H1 (cell line): ENCODE data around the gene SLC25A30. TPM values are rescaled to one million over a fixed set of nuclear protein-coding genes. Genes with fewer than 3 reads are reported as not detected.

Experiments used
- CTCF ChIA-PET: fragments of 300-600 bp; sonication (Branson Sonifier 250); formaldehyde crosslinking; loops from one replicate; lab custom pipeline; 2021; ENCODE audit not compliant: partially characterized antibody; lab: Charles Lee
- POLR2A ChIA-PET: fragments of 300-600 bp; sonication (Branson Sonifier 250); formaldehyde crosslinking; loops from one replicate; lab custom pipeline; 2021; ENCODE audit warnings: inconsistent platforms; ENCODE audit not compliant: partially characterized antibody; lab: Charles Lee
- DNase-seq, 2 experiments: peaks; one replicate each; pipeline versions ENCODE4 v3.0.0 to v3.0.0-alpha.2; 2010 to 2022; ENCODE audit warnings: low spot score in 2 of 2, low read depth in 1 of 2, mixed read lengths in 1 of 2
- FAIRE-seq: peaks from 2 replicates; lab custom pipeline; 2011; peaks lifted over from hg19 to GRCh38; lab: Jason Lieb, UNC
- H2AFZ ChIP-seq: 2 replicates; pipeline ENCODE4 v1.8.1; 2012; ENCODE audit warnings: low read length, inconsistent platforms
- H2AK5ac ChIP-seq: 2 replicates; pipeline ENCODE4 v1.6.1; 2013; ENCODE audit warnings: low read depth, low read length
- H2BK120ac ChIP-seq: replicated peaks from 2 replicates; pipeline ENCODE3; 2013; ENCODE audit warnings: low read depth, low read length, inconsistent platforms
- H2BK12ac ChIP-seq: 2 replicates; pipeline ENCODE4 v1.6.1; 2013; ENCODE audit warnings: low read depth, low read length
- H2BK15ac ChIP-seq: 2 replicates; pipeline ENCODE4 v1.6.1; 2013; ENCODE audit warnings: low read length
- H2BK20ac ChIP-seq: 2 replicates; pipeline ENCODE4 v1.6.1; 2013; ENCODE audit warnings: low read length
- H2BK5ac ChIP-seq: 2 replicates; pipeline ENCODE4 v1.6.1; 2013; ENCODE audit warnings: low read depth, low read length
- H3K14ac ChIP-seq: 2 replicates; pipeline ENCODE4 v1.6.1; 2013; ENCODE audit warnings: inconsistent platforms; ENCODE audit not compliant: insufficient read length
- H3K18ac ChIP-seq: 2 replicates; pipeline ENCODE4 v1.6.1; 2013; ENCODE audit warnings: low read length; ENCODE audit errors: extremely low read depth
- H3K23ac ChIP-seq: 2 replicates; pipeline ENCODE4 v1.6.1; 2013; ENCODE audit warnings: inconsistent platforms; ENCODE audit not compliant: insufficient read length
- H3K23me2 ChIP-seq: 2 replicates; pipeline ENCODE4 v1.6.1; 2013; ENCODE audit warnings: low read depth, low read length
- H3K27ac ChIP-seq: 2 replicates; pipeline ENCODE4 v1.6.1; 2011; ENCODE audit warnings: low read depth, low read length, inconsistent platforms
- H3K27me3 ChIP-seq, 4 experiments: replicated peaks in 1 of 4; 1 replicate in 1 of 4; 2 replicates in 3 of 4; pipeline versions ENCODE4 v1.6.1 to v1.8.1; 2011 to 2013; ENCODE audit warnings: low read length in 3 of 4, mild to moderate bottlenecking in 3 of 4, inconsistent platforms in 2 of 4, mixed read lengths in 2 of 4, moderate library complexity in 1 of 4; ENCODE audit not compliant: control insufficient read depth in 3 of 4, insufficient read depth in 3 of 4; ENCODE audit errors: extremely low read depth in 1 of 4
- H3K36me3 ChIP-seq, 4 experiments: 2 replicates each; pipeline versions ENCODE4 v1.6.1 to v1.8.1; 2011 to 2013; ENCODE audit warnings: mild to moderate bottlenecking in 4 of 4, low read length in 3 of 4, moderate library complexity in 2 of 4, control low read depth in 1 of 4, inconsistent platforms in 1 of 4; ENCODE audit not compliant: insufficient read depth in 4 of 4, control insufficient read depth in 2 of 4
- H3K4ac ChIP-seq: replicated peaks from 2 replicates; pipeline ENCODE3; 2013; ENCODE audit warnings: low read length, low read depth, mixed read lengths, inconsistent platforms; ENCODE audit not compliant: insufficient read length
- H3K4me1 ChIP-seq, 4 experiments: replicated peaks in 1 of 4; 1 replicate in 1 of 4; 2 replicates in 3 of 4; pipeline versions ENCODE4 v1.6.1 to v1.8.1; 2011 to 2013; ENCODE audit warnings: low read length in 3 of 4, inconsistent platforms in 2 of 4, mixed read lengths in 1 of 4; ENCODE audit not compliant: insufficient read depth in 4 of 4, control insufficient read depth in 3 of 4
- H3K4me2 ChIP-seq, 2 experiments: 2 replicates each; pipeline versions ENCODE4 v1.6.1 to v1.8.1; 2011 to 2013; ENCODE audit warnings: low read depth in 2 of 2, low read length in 2 of 2, control low read depth in 1 of 2, inconsistent platforms in 1 of 2, mild to moderate bottlenecking in 1 of 2; ENCODE audit not compliant: insufficient read depth in 1 of 2
- H3K4me3 ChIP-seq, 4 experiments: fragments of 200-600, 300-600 bp in 1 of 4; sonication (generic), shearing (Covaris generic), sonication (Bioruptor Twin) in 1 of 4; 2 replicates each; pipeline versions ENCODE4 v1.5.1 to v1.8.1; 2011 to 2016; ENCODE audit warnings: low read length in 4 of 4, low read depth in 3 of 4, control low read depth in 2 of 4, inconsistent platforms in 2 of 4, mild to moderate bottlenecking in 2 of 4, mixed read lengths in 1 of 4, moderate library complexity in 1 of 4; ENCODE audit not compliant: insufficient read depth in 2 of 4; ENCODE audit errors: extremely low read depth in 1 of 4
- H3K56ac ChIP-seq: replicated peaks from 2 replicates; pipeline ENCODE3; 2013; ENCODE audit warnings: low read depth, mild to moderate bottlenecking, mixed read lengths, low read length, inconsistent platforms; ENCODE audit not compliant: insufficient read length
- H3K79me1 ChIP-seq: 2 replicates; pipeline ENCODE4 v1.6.1; 2013; ENCODE audit warnings: low read depth, low read length, control low read depth
- H3K79me2 ChIP-seq, 2 experiments: 2 replicates each; pipeline versions ENCODE4 v1.6.1 to v1.8.1; 2012 to 2013; ENCODE audit warnings: low read length in 2 of 2, mild to moderate bottlenecking in 2 of 2, inconsistent platforms in 1 of 2; ENCODE audit not compliant: insufficient read depth in 2 of 2, control insufficient read depth in 1 of 2
- H3K9ac ChIP-seq, 4 experiments: replicated peaks in 1 of 4; 1 replicate in 1 of 4; 2 replicates in 3 of 4; pipeline versions ENCODE4 v1.6.1 to v1.8.1; 2011 to 2013; ENCODE audit warnings: low read depth in 3 of 4, low read length in 3 of 4, control low read depth in 2 of 4, mild to moderate bottlenecking in 2 of 4, moderate library complexity in 2 of 4, inconsistent platforms in 1 of 4; ENCODE audit errors: extremely low read depth in 1 of 4
- H3K9me3 ChIP-seq, 2 experiments: 2 replicates each; pipeline versions ENCODE4 v1.6.1 to v1.8.1; 2012 to 2013; ENCODE audit warnings: mild to moderate bottlenecking in 2 of 2, moderate library complexity in 2 of 2, control low read depth in 1 of 2, inconsistent platforms in 1 of 2, low read depth in 1 of 2, low read length in 1 of 2, mixed read lengths in 1 of 2; ENCODE audit not compliant: insufficient read depth in 2 of 2
- H4K20me1 ChIP-seq, 2 experiments: replicated peaks in 1 of 2; 2 replicates each; pipeline versions ENCODE3 to v1.8.1; 2011 to 2013; ENCODE audit warnings: inconsistent platforms in 2 of 2, low read length in 2 of 2, mild to moderate bottlenecking in 1 of 2; ENCODE audit not compliant: insufficient read depth in 2 of 2, control insufficient read depth in 1 of 2
- H4K5ac ChIP-seq: 2 replicates; pipeline ENCODE4 v1.6.1; 2013; ENCODE audit warnings: low read length, low read depth, mixed read lengths, inconsistent platforms; ENCODE audit not compliant: insufficient read length
- H4K8ac ChIP-seq: 2 replicates; pipeline ENCODE4 v1.8.0; 2013; ENCODE audit warnings: mild to moderate bottlenecking, moderate library complexity, low read length, inconsistent platforms; ENCODE audit not compliant: insufficient read depth; ENCODE audit errors: extremely low read depth
- H4K91ac ChIP-seq: replicated peaks from 2 replicates; pipeline ENCODE3; 2013; ENCODE audit warnings: low read length, mixed read lengths, inconsistent platforms; ENCODE audit not compliant: insufficient read length
- WGBS, 2 experiments: shearing (Covaris generic) in 1 of 2; methylation state at CpG; one replicate each; pipeline versions ENCODE4 v1.1.6 to v1.1.7; 2013 to 2015; ENCODE audit warnings: low lambda C conversion rate in 2 of 2, mixed read lengths in 2 of 2, inconsistent platforms in 1 of 2, low coverage in 1 of 2, missing lambda C conversion rate in 1 of 2; ENCODE audit not compliant: insufficient replicate concordance in 2 of 2, insufficient coverage in 1 of 2, insufficient read length in 1 of 2; ENCODE audit errors: extremely low coverage in 1 of 2, missing lambda C conversion rate in 1 of 2; 5-methylcytosine and 5-hydroxymethylcytosine counted together
- polyA plus RNA-seq, 7 experiments: library from polyadenylated mRNA; depleted of rRNA in 3 of 7; stranded (reverse) in 5 of 7; unstranded in 2 of 7; fragments of >200 nt in 5 of 7; fragments of 200-250 nt in 2 of 7; gene quantifications; 1 replicate in 5 of 7; 2 replicates in 1 of 7; 4 replicates in 1 of 7; pipeline versions ENCODE4 v1.2.1 to v1.2.3, GENCODE V29; 2011 to 2013; ENCODE audit warnings: missing spikeins in 2 of 7, mixed read lengths in 2 of 7
- total RNA-seq: library from RNA; stranded (reverse); fragmentation: NEBNext Ultra II Directional; extraction: Animal tissue kit (Norgen Biotek cat#: 25700); gene quantifications from 2 replicates; pipeline ENCODE4 v1.2.1, GENCODE V29; 2021

The SLC25A30 gene
- total and polyA plus RNA-seq, 2 of the 8 experiments (the other 6 are each of a cell fraction or from before 2014, with no cell fraction given) = 2.1 to 8.7 TPM

GRCh38 chr13:45432737-45433380 is 14.7 kb upstream of the SLC25A30 start:
- Histone ChIP-seq H2AK5ac (no peak overlapping the region), H3K36me3 (no peaks in the 10 kb centered on the region), H3K4ac (no peak overlapping the region), H3K79me2 (no peaks in the 10 kb centered on the region), H2AFZ (no peak overlapping the region), H2BK5ac (no peak overlapping the region), H3K79me1 (no peaks in the 10 kb centered on the region), H3K23me2 (no peaks in the 10 kb centered on the region), H3K27ac (no peak overlapping the region), H2BK20ac (no peak overlapping the region), H2BK12ac (no peak overlapping the region), H3K27me3 (no peaks in the 10 kb centered on the region), H3K9me3 (no peaks in the 10 kb centered on the region), H3K18ac (no peak overlapping the region), H4K20me1 (no peaks in the 10 kb centered on the region), H2BK15ac (no peak overlapping the region), H4K91ac (no peak overlapping the region), H3K56ac (no peak overlapping the region), H3K9ac (no peak overlapping the region), H3K23ac (no peak overlapping the region), H4K5ac (no peak overlapping the region), H2BK120ac (no peak overlapping the region), H3K4me2 (no peak overlapping the region), H3K4me3 (no peak overlapping the region), H3K14ac (no peak overlapping the region), H4K8ac (no peak overlapping the region), H3K4me1 (no peaks in the 10 kb centered on the region)
- WGBS, 2 experiments = 91% methylated on average over 6 of the region's 6 CpGs; no CpG with 5 or more reads in 1 of the 2 experiments
- ChIA-PET CTCF (interaction anchor here (0.7 kb wide), 1 partner anchor 61 kb away, joined by 3 read pairs; no protein-coding TSS in a partner anchor), POLR2A (no interaction called here)
- DNase-seq = no peak
- FAIRE-seq = no peak
